Cardiac fibroblast (primary cell): Measurements from ENCODE around the gene TEX30.

Experiments used
- DNase-seq, 2 donors: peaks; one replicate each; pipeline versions ENCODE4 v3.0.0 to v3.0.0-alpha.2; 2010; ENCODE audit warnings: low read depth in 2 of 2
- H3K4me3 ChIP-seq, 2 donors: replicated peaks in 1 of 2; 1 replicate in 1 of 2; 2 replicates in 1 of 2; pipeline ENCODE4 v1.5.1; 2011; ENCODE audit warnings: low read depth in 2 of 2, low read length in 2 of 2, mild to moderate bottlenecking in 2 of 2, moderate library complexity in 1 of 2
- CTCF ChIP-seq: IDR thresholded peaks from one replicate; pipeline ENCODE4 v1.5.1; 2011; ENCODE audit warnings: low read depth, mild to moderate bottlenecking, low read length, inconsistent platforms

TEX30 gene

GRCh38 chr13:102779436-102780159 lies 6.0 kb upstream of the TEX30 start:
- no peak for DNase-seq
- no peak overlapping the region for H3K4me3 ChIP-seq
- no peak for TF ChIP-seq CTCF

GRCh38 chr13:102777736-102778135 lies 4.2 kb upstream of the TEX30 start:
- no peak for TF ChIP-seq CTCF
- DNase-seq, result no peak

GRCh38 chr13:102776271-102776670 lies 2.7 kb upstream of the TEX30 start:
- no peak for TF ChIP-seq CTCF
- no peak overlapping the region for H3K4me3 ChIP-seq
- DNase-seq, result no peak

More at GRCh38 chr13:102777736-102778135, 4.2 kb upstream of the TEX30 start:
- no peak overlapping the region for H3K4me3 ChIP-seq

- TF ChIP-seq CTCF, result no peak
- no peak overlapping the region for H3K4me3 ChIP-seq
- DNase-seq, result no peak
Observed at GRCh38 chr13:102774591-102775520, 1.3 kb upstream of the TEX30 start.

- TF ChIP-seq CTCF, result no peak
- DNase-seq, result no peak
- peak overlapping the region; percentile 88 to 89 for H3K4me3 ChIP-seq
Observed at GRCh38 chr13:102774214-102774568, 605 bp upstream of the TEX30 start.

- no peak overlapping the region for H3K4me3 ChIP-seq
- no peak for TF ChIP-seq CTCF
- no peak for DNase-seq
Observed at GRCh38 chr13:102772042-102772425, 1.6 kb downstream of the TEX30 start.
